HL-60/S4 (cell line): ENCODE results near the gene NME3.
"Not testable (repeated sequence)": the region's sequence is repeated elsewhere in the genome, so short reads cannot be mapped to it uniquely, and the experiment has no call there.

Experiments
- in situ Hi-C: fragments of 300-500 bp; cut with MboI; formaldehyde crosslinking; loops from 2 replicates; pipeline ENCODE4 v1.14.3; 2022; ENCODE audit warnings: low sequenced_read_pairs

NME3 gene

GRCh38 chr16:1771188-1771863 is at the start of gene NME3:
Gene NME3 (minus strand): TSS chr16:1771543. CDS start chr16:1771534, 9 bp downstream.
- in situ Hi-C loops, result no loop called here

- in situ Hi-C loops, result no loop called here
Measured at GRCh38 chr16:1820946-1821290, 49.6 kb upstream of the NME3 start.

GRCh38 chr16:1820096-1820945 is 49.0 kb upstream of the NME3 start:
- in situ Hi-C loops, result no loop called here

DNA sequence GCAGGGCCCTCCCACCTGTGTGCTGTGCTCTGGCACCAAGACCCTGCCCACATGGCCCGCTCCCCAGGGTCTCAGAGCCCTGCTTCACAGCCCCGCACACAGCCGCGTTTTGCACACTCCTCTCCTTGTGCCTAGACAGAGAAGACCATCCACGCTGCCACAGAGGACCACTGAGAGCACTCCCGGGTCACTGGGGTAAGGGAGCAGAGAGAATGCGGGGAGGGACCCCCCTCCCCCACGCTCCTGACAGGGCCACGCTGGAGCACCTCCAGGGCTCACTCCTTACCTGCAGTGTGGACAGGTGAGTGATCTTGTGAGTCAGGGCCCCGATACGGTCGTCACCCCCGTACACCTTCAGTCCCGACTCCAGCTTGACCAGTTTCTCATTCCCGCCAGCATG is 48.3 kb upstream of the NME3 start:
- in situ Hi-C loops, result no loop called here

GRCh38 chr16:1818873-1819525 is 47.7 kb upstream of the NME3 start:
- in situ Hi-C loops, result no loop called here

- in situ Hi-C loops, result no loop called here
Measured at GRCh38 chr16:1818204-1818872, 47.0 kb upstream of the NME3 start.

DNA sequence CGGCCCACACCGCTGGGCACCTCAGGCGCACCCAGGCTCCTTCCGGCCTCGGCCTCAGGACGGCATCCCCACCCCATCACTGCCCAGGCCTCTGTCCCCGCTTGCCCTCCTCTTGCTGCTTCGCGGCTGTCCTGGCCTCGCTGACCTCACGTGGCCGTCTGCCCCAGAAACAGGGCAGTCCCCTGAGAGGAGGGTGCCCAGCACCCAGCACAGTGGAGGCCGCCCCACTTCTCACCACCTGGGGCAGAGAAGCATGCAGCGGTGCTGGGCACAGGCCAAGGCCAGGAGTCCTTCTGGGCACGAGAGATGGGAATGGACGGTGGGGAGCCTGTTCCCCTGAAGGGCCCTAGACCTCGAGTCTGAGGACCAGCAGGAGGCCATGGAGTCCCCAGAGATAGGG is 46.4 kb upstream of the NME3 start:
- in situ Hi-C loops, result no loop called here

- in situ Hi-C loops, result no loop called here
Measured at GRCh38 chr16:1817276-1817589, 45.9 kb upstream of the NME3 start.

GRCh38 chr16:1816396-1817275 is 45.3 kb upstream of the NME3 start:
- in situ Hi-C loops, result no loop called here

DNA sequence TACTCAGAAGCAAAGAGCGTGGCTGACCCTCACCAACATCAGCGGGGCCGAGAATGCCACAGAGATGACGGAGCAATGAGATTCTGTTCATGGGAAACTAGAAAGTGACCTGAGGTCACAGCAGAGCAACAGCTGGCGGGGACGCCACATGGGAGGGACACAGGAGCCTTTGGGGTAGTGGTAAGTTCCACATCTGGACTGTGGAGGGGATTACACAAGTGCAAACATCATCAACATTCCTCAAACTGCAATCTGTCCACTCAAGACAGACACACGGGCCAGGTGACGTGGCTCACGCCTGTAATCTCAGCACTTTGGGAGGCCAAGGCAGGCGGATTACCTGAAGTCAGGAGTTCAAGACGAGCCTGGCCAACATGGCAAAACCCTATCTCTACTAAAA is 44.1 kb upstream of the NME3 start:
- in situ Hi-C loops, result no loop called here

GRCh38 chr16:1812732-1813163 is 41.4 kb upstream of the NME3 start:
- in situ Hi-C loops, result no loop called here

- in situ Hi-C loops, result no loop called here
Measured at GRCh38 chr16:1810536-1810935, 39.2 kb upstream of the NME3 start.

DNA sequence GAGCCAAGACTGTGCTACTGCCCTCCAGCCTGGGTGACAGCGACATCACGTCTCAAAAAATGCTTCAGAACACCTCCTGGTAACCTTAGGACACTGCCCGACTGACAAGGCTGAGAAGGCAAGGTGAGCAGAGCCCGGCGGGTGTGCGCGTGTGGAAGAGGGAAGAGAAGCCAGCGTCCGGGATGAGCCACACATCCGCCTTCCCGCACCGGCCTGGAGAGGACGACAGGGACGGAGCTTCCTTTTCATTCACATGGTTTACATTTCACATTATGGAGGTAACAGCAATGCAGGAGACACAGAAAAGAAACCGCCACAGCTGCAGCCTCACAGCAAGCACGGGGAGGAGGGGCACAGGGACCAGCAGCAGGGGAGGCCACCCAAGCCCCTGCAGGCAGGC is 38.8 kb upstream of the NME3 start:
- in situ Hi-C loops, result no loop called here

DNA sequence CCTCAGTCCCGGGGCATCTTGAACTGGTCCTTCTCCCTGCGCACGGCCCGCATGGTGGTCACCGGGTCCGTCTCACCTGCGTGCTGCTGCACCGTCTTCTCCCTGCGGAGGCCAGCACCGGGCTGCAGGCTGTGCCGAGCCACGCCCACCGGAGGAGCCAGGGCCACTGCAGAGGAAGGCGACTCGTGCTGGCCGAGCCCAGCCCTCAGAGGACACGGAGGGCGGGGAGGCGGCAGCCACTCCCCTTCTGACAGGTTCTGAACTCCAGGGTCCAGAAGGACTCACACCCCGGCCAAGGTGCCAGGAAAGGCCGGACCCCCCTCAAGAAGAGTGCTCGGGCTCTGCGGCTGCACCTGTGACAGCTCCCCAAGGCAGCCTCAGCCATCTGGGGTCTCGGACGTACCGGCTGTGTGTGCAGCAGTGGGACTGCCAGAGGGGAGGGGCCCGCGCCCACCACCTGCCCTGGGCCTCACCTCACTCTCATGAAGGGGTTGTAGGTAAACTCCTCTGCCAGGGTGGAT is 38.0 kb upstream of the NME3 start:
- in situ Hi-C loops, result no loop called here

DNA sequence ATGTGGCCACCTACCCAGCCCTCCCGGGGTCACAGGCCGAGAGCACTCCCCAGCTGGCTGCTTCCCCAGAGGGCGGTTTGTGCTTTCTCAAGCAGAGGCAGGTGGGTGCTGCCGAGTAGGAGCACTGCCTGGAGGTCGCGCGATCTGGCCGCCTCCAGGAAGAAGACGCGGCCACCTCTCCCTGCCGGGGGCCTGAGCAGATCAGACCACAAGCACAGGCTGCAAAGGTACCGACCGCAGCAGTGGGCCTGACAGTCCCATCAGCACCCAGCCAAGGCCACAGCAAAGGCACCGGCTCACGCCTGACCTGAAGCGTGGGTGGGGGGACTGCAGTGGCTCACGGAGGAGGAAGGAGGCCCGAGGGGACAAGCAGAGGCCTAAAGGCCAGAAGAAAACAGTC is 37.3 kb upstream of the NME3 start:
- in situ Hi-C loops, result no loop called here

DNA sequence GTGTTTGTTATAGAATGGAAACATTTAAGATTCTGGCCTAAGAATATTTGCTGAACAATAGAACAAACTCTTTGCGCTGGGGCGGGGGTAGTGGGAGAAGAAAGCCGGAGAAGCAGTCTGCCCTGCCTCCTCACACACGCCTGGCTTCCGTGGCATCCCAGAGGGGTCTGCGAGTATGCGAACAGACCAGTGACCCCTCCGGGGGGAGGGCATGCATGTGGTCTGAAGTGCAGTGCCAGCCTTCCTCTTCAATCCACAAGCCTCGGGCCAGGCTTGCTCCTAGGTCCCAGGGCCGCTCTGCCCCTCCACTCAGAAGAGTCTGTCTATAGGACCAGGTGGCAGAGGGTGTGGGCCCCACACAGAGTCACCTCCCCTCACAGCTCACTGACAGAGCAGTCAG is 36.3 kb upstream of the NME3 start:
- in situ Hi-C loops, result no loop called here

DNA sequence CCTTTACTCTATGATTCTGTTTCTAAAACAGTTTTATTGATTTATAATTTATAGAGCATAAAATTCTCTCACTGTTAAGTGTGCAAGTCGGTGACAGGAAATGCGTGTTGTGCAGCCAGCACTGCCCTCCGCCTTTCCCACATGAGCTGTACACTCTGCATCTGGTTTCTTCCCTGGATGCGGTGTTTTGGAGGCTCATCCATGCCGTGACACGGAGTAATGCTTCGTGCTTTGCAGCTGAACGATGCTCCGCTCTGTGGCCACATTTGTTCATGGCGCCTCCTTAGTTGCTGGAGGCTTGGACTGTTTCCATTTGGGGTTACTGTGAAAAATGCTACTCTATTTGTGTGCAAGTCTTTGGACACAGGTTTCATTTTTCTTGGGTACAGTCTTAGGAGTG is 29.4 kb upstream of the NME3 start:
- in situ Hi-C loops, result no loop called here

DNA sequence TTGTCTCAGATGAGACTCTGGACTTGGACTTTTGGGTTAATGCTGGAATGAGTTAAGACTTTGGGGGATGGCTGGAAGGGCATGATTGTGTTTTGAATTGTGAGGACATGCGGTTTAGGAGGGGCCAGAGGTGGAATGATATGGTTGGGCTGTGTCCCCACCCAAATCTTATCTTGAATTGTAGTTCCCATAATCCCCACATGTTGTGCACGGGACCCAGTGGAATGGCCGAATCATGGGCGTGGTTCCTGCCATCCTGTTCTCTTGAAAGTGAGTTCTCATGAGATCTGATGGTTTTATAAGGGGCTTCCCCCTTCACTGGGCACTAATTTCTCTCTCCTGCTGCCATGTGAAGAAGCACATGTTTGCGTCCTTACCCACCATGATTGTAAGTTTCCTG is 27.9 kb upstream of the NME3 start:
- in situ Hi-C loops, result not testable (repeated sequence)

DNA sequence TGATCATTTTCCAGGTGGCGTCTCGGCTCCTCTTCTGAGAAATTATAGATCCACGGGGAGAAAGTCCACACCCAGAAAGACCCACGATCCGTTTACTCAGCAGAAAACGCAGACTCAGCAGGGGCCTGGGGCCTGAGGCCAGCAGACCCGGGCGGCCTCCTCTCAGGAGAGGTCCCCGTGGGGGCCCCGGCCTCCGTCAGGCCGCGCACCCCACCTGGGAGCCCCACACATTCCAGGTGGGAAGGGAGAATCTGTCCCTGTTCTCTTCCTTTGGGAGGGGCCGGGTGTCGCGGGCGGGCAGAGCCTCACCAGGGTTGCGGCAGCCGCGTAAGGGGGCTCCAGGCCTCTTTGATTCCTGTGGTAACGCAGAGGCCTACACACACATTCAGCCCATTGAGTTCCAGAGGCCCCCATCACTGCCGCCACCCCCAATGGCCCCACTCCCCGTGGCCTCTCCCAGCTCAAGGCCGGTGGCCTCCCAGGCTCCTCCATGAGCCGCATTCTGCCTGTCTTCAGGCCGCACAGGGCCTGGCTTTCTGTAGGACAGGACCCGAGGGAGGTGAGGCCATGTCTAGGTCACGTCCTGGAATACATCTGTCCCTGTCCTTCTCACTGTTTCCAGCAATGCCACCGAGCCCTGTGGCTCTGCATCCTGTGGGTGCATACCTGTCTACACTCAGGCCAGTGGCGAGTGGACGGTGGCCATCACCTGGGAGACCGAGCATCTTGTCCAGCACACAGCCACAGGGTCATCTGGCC is 23.7 kb upstream of the NME3 start:
- in situ Hi-C loops, result no loop called here
